ENCODE data around the gene MAP4K2.

- TF ChIP-seq CTCF (IDR thresholded peaks at IDR 0.05 in 2 of 3, conservative IDR thresholded peaks at IDR 0.05 in 1 of 3; ENCODE audit: insufficient read depth in 2 of 3, low read depth in 1 of 3, low read length in 3 of 3) (no peak), CCAR2 (IDR thresholded peaks at IDR 0.05; ENCODE audit: low read depth, low read length) (no peak), NR2C1 (IDR thresholded peaks at IDR 0.05) (peak; percentile 68), NR2C1 (tag; IDR thresholded peaks at IDR 0.05) (peak; percentile 85), FOXJ2 (tag; IDR thresholded peaks at IDR 0.05) (0 out of 2 replicates have a peak, but pooled peaks have one; percentile 42)
These were observed 7.4 kb upstream of the MAP4K2 start, which contains the start of gene MEN1 for GRCh38 chr11:64810271-64810890.

Measured in K562 (cell line).